Liver (tissue), 9 donors: ENCODE data around the gene USH2A. TPM values are rescaled to one million over a fixed set of nuclear protein-coding genes. Genes with fewer than 3 reads are reported as not detected.

Experiments used
- DNase-seq: peaks from one replicate; pipeline ENCODE4 v3.0.0-alpha.2; 2017; ENCODE audit warnings: low spot score
- H3K27ac ChIP-seq, 2 donors: one replicate each; pipeline ENCODE4 v1.7.0; 2013; ENCODE audit warnings: inconsistent platforms in 2 of 2, low read length in 2 of 2, control low read depth in 1 of 2, low read depth in 1 of 2, mild to moderate bottlenecking in 1 of 2
- H3K27me3 ChIP-seq, 4 donors: one replicate each; pipeline versions ENCODE4 v1.6.1 to v1.7.0; 2013; ENCODE audit warnings: low read length in 3 of 4, inconsistent platforms in 1 of 4, mild to moderate bottlenecking in 1 of 4, moderate library complexity in 1 of 4; ENCODE audit not compliant: control insufficient read depth in 4 of 4, insufficient read depth in 4 of 4
- H3K36me3 ChIP-seq, 4 donors: one replicate each; pipeline versions ENCODE4 v1.6.1 to v1.7.0; 2013; ENCODE audit warnings: low read length in 3 of 4, mild to moderate bottlenecking in 3 of 4, low read depth in 1 of 4, moderate library complexity in 1 of 4; ENCODE audit not compliant: control insufficient read depth in 4 of 4, insufficient read depth in 3 of 4
- H3K4me1 ChIP-seq, 4 donors: one replicate each; pipeline versions ENCODE4 v1.6.1 to v1.7.0; 2013; ENCODE audit warnings: low read length in 3 of 4, mild to moderate bottlenecking in 3 of 4, moderate library complexity in 1 of 4; ENCODE audit not compliant: control insufficient read depth in 4 of 4, insufficient read depth in 4 of 4
- H3K4me3 ChIP-seq, 3 donors: one replicate each; pipeline versions ENCODE4 v1.6.1 to v1.7.0; 2013; ENCODE audit warnings: low read length in 3 of 3, control low read depth in 1 of 3, low read depth in 1 of 3, mild to moderate bottlenecking in 1 of 3
- H3K9ac ChIP-seq, 2 donors: one replicate each; pipeline ENCODE4 v1.7.0; 2013; ENCODE audit warnings: low read length in 2 of 2, mild to moderate bottlenecking in 2 of 2, moderate library complexity in 2 of 2, control low read depth in 1 of 2, low read depth in 1 of 2
- H3K9me3 ChIP-seq, 4 donors: one replicate each; pipeline versions ENCODE4 v1.6.1 to v1.7.0; 2013; ENCODE audit warnings: low read length in 3 of 4; ENCODE audit not compliant: control insufficient read depth in 4 of 4
- CTCF ChIP-seq: fragments of 150-350 bp; IDR thresholded peaks from 2 replicates; pipeline ENCODE4 v1.5.1; 2017; ENCODE audit warnings: improper control_type of control experiment, low read depth, low read length; ENCODE audit not compliant: missing input control
- EGR1 ChIP-seq, 2 donors: IDR thresholded peaks; 2 replicates each; pipeline ENCODE4 v1.6.1; 2016 to 2018; ENCODE audit warnings: antibody characterized with exemption in 2 of 2, low read depth in 2 of 2
- FOXA1 ChIP-seq: IDR thresholded peaks from 2 replicates; pipeline ENCODE4 v1.6.1; 2016; ENCODE audit warnings: antibody characterized with exemption
- FOXA2 ChIP-seq: IDR thresholded peaks from 2 replicates; pipeline ENCODE4 v1.6.1; 2016; ENCODE audit warnings: antibody characterized with exemption
- GABPA ChIP-seq, 2 donors: IDR thresholded peaks in 1 of 2; conservative IDR thresholded peaks in 1 of 2; 2 replicates each; pipeline ENCODE4 v1.6.1; 2016; ENCODE audit warnings: antibody characterized with exemption in 2 of 2, mild to moderate bottlenecking in 1 of 2, moderate library complexity in 1 of 2
- HNF4G ChIP-seq: IDR thresholded peaks from 2 replicates; pipeline ENCODE4 v1.6.1; 2016; ENCODE audit warnings: antibody characterized with exemption
- JUND ChIP-seq, 2 donors: IDR thresholded peaks; 2 replicates each; pipeline ENCODE4 v1.6.1; 2016; ENCODE audit warnings: antibody characterized with exemption in 2 of 2
- MAX ChIP-seq: IDR thresholded peaks from 2 replicates; pipeline ENCODE4 v1.6.1; 2016; ENCODE audit warnings: antibody characterized with exemption
- NR2F2 ChIP-seq: IDR thresholded peaks from 2 replicates; pipeline ENCODE4 v1.6.1; 2016; ENCODE audit warnings: antibody characterized with exemption
- RAD21 ChIP-seq, 2 donors: IDR thresholded peaks; 2 replicates each; pipeline ENCODE4 v1.6.1; 2016; ENCODE audit warnings: antibody characterized with exemption in 2 of 2, mild to moderate bottlenecking in 2 of 2
- RXRA ChIP-seq, 2 donors: IDR thresholded peaks; 2 replicates each; pipeline ENCODE4 v1.6.1; 2017 to 2018; ENCODE audit warnings: antibody characterized with exemption in 2 of 2, mild to moderate bottlenecking in 1 of 2
- SP1 ChIP-seq: IDR thresholded peaks from 2 replicates; pipeline ENCODE4 v1.6.1; 2018; ENCODE audit warnings: antibody characterized with exemption, mild to moderate bottlenecking
- TAF1 ChIP-seq: conservative IDR thresholded peaks from 2 replicates; pipeline ENCODE4 v1.6.1; 2016; ENCODE audit warnings: antibody characterized with exemption, mild to moderate bottlenecking
- YY1 ChIP-seq: IDR thresholded peaks from 2 replicates; pipeline ENCODE4 v1.6.1; 2016; ENCODE audit warnings: antibody characterized with exemption, mild to moderate bottlenecking
- WGBS: extraction: QIAGEN DNeasy Blood & Tissue Kit; methylation state at CpG from one replicate; pipeline ENCODE4 v1.1.7; 2013; 5-methylcytosine and 5-hydroxymethylcytosine counted together
- polyA plus RNA-seq, 2 donors: library from polyadenylated mRNA; stranded (reverse) in 1 of 2; unstranded in 1 of 2; fragments of 200-250 nt in 1 of 2; fragments of >200 nt in 1 of 2; fragmentation: Nextera tagmentation in 1 of 2; extraction: Ambion mirVana in 1 of 2; gene quantifications; one replicate each; pipeline versions ENCODE4 v1.2.1 to v1.2.3, GENCODE V29; 2013 to 2015
- total RNA-seq, 2 donors: library from RNA; depleted of rRNA; stranded (reverse); fragments of >200 nt; gene quantifications; one replicate each; pipeline ENCODE4 v1.2.3, GENCODE V29; 2014
- TF ChIP-seq, protein P1 (sequence below): IDR thresholded peaks from 2 replicates; pipeline ENCODE4 v1.6.1; 2016; ENCODE audit warnings: antibody characterized with exemption
- TF ChIP-seq, protein P2 (sequence below): IDR thresholded peaks from 2 replicates; pipeline ENCODE4 v1.6.1; 2016; ENCODE audit warnings: antibody characterized with exemption, mild to moderate bottlenecking
- donor health status: healthy.
- donor health status: healthy.
- donor health status: healthy.
- donor health status: healthy.
- donor health status: healthy.

The USH2A gene
- total and polyA plus RNA-seq, 4 donors, result 0.14 to 1.0 (median 0.31) TPM

- H3K9me3 ChIP-seq, result no peaks in the 10 kb centered on the region
- H3K9ac ChIP-seq, result no peak overlapping the region
- no peak overlapping the region for H3K27ac ChIP-seq
- WGBS, result 85% methylated on average over 3 of the region's 3 CpGs
- no peak for DNase-seq
- TF ChIP-seq RXRA (IDR thresholded peaks at IDR 0.05) (no peak), EGR1 (IDR thresholded peaks at IDR 0.05; ENCODE audit: low read depth in 2 of 2) (no peak), HNF4G (no peak), JUND (IDR thresholded peaks at IDR 0.05) (no peak), TAF1 (no peak), CTCF (no peak), FOXA2 (no peak), YY1 (no peak), RAD21 (IDR thresholded peaks at IDR 0.05) (no peak), FOXA1 (no peak), SP1 (no peak), GABPA (IDR thresholded peaks at IDR 0.05 in 1 of 2, conservative IDR thresholded peaks at IDR 0.05 in 1 of 2) (no peak), NR2F2 (no peak), MAX (no peak)
- TF ChIP-seq, protein P1, sequence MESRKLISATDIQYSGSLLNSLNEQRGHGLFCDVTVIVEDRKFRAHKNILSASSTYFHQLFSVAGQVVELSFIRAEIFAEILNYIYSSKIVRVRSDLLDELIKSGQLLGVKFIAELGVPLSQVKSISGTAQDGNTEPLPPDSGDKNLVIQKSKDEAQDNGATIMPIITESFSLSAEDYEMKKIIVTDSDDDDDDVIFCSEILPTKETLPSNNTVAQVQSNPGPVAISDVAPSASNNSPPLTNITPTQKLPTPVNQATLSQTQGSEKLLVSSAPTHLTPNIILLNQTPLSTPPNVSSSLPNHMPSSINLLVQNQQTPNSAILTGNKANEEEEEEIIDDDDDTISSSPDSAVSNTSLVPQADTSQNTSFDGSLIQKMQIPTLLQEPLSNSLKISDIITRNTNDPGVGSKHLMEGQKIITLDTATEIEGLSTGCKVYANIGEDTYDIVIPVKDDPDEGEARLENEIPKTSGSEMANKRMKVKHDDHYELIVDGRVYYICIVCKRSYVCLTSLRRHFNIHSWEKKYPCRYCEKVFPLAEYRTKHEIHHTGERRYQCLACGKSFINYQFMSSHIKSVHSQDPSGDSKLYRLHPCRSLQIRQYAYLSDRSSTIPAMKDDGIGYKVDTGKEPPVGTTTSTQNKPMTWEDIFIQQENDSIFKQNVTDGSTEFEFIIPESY, result no peak
- TF ChIP-seq, protein P2, sequence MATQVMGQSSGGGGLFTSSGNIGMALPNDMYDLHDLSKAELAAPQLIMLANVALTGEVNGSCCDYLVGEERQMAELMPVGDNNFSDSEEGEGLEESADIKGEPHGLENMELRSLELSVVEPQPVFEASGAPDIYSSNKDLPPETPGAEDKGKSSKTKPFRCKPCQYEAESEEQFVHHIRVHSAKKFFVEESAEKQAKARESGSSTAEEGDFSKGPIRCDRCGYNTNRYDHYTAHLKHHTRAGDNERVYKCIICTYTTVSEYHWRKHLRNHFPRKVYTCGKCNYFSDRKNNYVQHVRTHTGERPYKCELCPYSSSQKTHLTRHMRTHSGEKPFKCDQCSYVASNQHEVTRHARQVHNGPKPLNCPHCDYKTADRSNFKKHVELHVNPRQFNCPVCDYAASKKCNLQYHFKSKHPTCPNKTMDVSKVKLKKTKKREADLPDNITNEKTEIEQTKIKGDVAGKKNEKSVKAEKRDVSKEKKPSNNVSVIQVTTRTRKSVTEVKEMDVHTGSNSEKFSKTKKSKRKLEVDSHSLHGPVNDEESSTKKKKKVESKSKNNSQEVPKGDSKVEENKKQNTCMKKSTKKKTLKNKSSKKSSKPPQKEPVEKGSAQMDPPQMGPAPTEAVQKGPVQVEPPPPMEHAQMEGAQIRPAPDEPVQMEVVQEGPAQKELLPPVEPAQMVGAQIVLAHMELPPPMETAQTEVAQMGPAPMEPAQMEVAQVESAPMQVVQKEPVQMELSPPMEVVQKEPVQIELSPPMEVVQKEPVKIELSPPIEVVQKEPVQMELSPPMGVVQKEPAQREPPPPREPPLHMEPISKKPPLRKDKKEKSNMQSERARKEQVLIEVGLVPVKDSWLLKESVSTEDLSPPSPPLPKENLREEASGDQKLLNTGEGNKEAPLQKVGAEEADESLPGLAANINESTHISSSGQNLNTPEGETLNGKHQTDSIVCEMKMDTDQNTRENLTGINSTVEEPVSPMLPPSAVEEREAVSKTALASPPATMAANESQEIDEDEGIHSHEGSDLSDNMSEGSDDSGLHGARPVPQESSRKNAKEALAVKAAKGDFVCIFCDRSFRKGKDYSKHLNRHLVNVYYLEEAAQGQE, result no peak
- no peaks in the 10 kb centered on the region for H3K36me3 ChIP-seq
- no peaks in the 10 kb centered on the region for H3K4me1 ChIP-seq
- H3K27me3 ChIP-seq, result no peaks in the 10 kb centered on the region
- H3K4me3 ChIP-seq, result no peak overlapping the region
Measured at GRCh38 chr1:215833941-215834729, 589.1 kb downstream of the USH2A start.
